ENCODE measurements around the gene BTBD9. TPM values are rescaled to one million over a fixed set of nuclear protein-coding genes. Genes with fewer than 3 reads are reported as not detected.

BTBD9 gene
- total RNA-seq, 2 experiments from 2014 or later = 8.2 to 12.2 TPM

GRCh38 chr6:38495518-38495917 lies 144.2 kb downstream of the BTBD9 start:
- DNase-seq (peak; percentile 34), ATAC-seq (peak; percentile 78)
- Mint-ChIP-seq H3K4me3 (no peak overlapping the region), H3K4me1 (peaks cover 7% of the 10 kb centered on the region), H3K27me3 (no peaks in the 10 kb centered on the region), H3K36me3 (ENCODE audit: low read depth) (no peaks in the 10 kb centered on the region), H3K9me3 (ENCODE audit: low read depth) (no peaks in the 10 kb centered on the region), H3K27ac (no peak overlapping the region)
- ChIA-PET POLR2A (no interaction called here), CTCF (interaction anchor here (1.5 to 2.6 kb wide), 2 partner anchors 15 to 559 kb away, joined by 3 to 18 read pairs; no protein-coding TSS in a partner anchor)
- intact Hi-C loops (cut with DNase I, micrococcal nuclease) = loop anchor here (1.0 to 10.0 kb wide), 3 partner anchors 177 to 1011 kb away; partner anchors contain the start of gene MDGA1 (in 1 of the 2)

DNA sequence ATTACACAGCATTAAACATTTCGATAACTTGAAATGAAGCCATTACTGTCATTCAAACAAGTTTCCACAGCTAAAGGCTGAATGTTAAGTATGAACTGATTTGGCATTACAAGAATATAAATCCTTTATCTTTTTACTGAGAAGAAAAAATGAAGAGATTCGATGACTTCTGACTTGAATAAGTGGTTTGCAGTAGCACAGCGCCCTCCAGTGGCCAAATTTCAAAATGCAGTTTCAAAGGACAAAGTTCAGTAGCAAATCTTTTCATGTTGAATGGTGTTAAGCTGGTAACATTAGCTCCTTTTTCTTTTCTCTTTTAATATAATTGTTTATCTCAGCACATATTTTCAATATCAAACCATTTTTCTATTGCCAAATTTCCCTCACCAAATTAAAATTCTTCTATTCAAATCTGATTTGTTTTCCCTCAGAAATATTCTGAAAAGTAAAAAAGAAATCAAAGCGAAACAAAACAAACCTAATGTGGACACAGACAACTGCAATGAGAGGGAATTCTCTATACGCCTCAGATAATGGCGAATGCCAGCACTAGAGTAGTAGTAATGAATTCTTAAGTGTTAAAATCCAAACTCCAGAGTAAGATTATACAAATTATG lies 145.7 kb downstream of the BTBD9 start:
- ATAC-seq (no peak), DNase-seq (peak; percentile 89)
- Mint-ChIP-seq H3K4me1 (peaks cover 7% of the 10 kb centered on the region), H3K27me3 (no peaks in the 10 kb centered on the region), H3K27ac (no peak overlapping the region), H3K9me3 (ENCODE audit: low read depth) (no peaks in the 10 kb centered on the region), H3K4me3 (no peak overlapping the region), H3K36me3 (ENCODE audit: low read depth) (no peaks in the 10 kb centered on the region)
- intact Hi-C loops (cut with DNase I, micrococcal nuclease) = loop anchor here (1.0 to 10.0 kb wide), 9 partner anchors 178 to 1009 kb away; no protein-coding TSS in a partner anchor
- POLR2A ChIA-PET = no interaction called here
- CTCF ChIA-PET = interaction anchor here (0.6 to 2.6 kb wide), 35 partner anchors 9 to 1392 kb away, joined by 3 to 18 read pairs (median 4); no protein-coding TSS in a partner anchor

DNA sequence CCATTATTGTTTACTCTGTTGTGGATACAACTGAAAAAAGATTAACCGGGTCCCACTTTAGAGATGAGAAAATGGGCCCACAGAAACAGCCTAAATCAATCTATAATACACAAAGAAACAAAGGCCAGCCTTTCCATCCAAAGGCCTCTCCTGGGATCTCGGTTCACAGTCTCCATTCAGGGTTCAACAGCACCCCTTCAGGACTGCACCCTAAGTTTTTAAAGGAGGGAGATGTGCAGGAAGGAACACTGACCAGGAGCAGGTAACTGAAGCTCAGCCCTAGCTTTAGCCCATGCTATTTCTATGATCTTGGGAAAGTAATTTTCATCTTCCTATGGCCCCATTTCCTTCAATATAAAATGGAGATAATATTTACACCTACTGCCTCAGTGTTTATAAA lies 147.7 kb downstream of the BTBD9 start:
- H3K4me3 Mint-ChIP-seq = no peak overlapping the region
- H3K27ac Mint-ChIP-seq = no peak overlapping the region
- ATAC-seq (no peak), DNase-seq (no peak)
- H3K9me3 Mint-ChIP-seq (ENCODE audit: low read depth) = no peaks in the 10 kb centered on the region
- H3K36me3 Mint-ChIP-seq (ENCODE audit: low read depth) = no peaks in the 10 kb centered on the region
- ChIA-PET POLR2A (no interaction called here), CTCF (interaction anchor here (0.7 to 0.9 kb wide), 2 partner anchors 249 to 305 kb away, joined by 4 read pairs; no protein-coding TSS in a partner anchor)
- H3K27me3 Mint-ChIP-seq = no peaks in the 10 kb centered on the region
- intact Hi-C loops (cut with DNase I, micrococcal nuclease) = loop anchor here (5.0 to 10.0 kb wide), 5 partner anchors 460 to 1007 kb away; no protein-coding TSS in a partner anchor
- peaks cover 7% of the 10 kb centered on the region for H3K4me1 Mint-ChIP-seq

- ATAC-seq = no peak
- Mint-ChIP-seq H3K36me3 (ENCODE audit: low read depth) (no peaks in the 10 kb centered on the region), H3K27ac (no peak overlapping the region), H3K4me3 (no peak overlapping the region), H3K9me3 (ENCODE audit: low read depth) (no peaks in the 10 kb centered on the region), H3K4me1 (peaks cover 3% of the 10 kb centered on the region), H3K27me3 (no peaks in the 10 kb centered on the region)
- CTCF ChIA-PET = no interaction called here
- DNase-seq = no peak
- POLR2A ChIA-PET = no interaction called here
- intact Hi-C loops (cut with DNase I, micrococcal nuclease) = loop anchor here (5.0 to 10.0 kb wide), 5 partner anchors 458 to 1005 kb away; no protein-coding TSS in a partner anchor
Observed at GRCh38 chr6:38489951-38490350, 149.8 kb downstream of the BTBD9 start.

DNA sequence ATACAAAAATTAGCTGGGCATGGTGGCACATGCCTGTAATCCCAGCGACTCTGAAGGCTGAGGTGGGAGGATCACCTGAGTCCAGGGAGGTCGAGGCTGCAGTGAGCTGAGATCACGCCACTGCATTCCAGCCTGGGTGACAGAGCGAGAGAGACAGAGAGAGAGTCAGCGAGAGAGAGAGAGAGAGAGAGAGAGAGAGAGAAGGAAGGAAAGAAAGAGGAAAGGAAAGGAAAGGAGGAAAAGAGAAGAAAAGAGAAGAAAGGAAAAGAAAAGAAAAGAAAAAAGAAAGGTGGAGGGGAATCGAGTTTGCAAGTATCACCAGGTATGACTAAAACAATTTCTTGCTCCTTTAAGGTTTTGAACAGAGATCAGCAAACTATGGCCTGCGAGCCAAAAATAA lies 152.3 kb downstream of the BTBD9 start:
- ChIA-PET POLR2A (interaction anchor here (0.7 kb wide), 1 partner anchor 77 kb away, joined by 7 read pairs; no protein-coding TSS in a partner anchor), CTCF (no interaction called here)
- ATAC-seq = no peak
- no peak overlapping the region for H3K4me3 Mint-ChIP-seq
- no peaks in the 10 kb centered on the region for H3K9me3 Mint-ChIP-seq (ENCODE audit: low read depth)
- H3K27ac Mint-ChIP-seq = no peak overlapping the region
- intact Hi-C loops (cut with DNase I, micrococcal nuclease) = no loop called here
- DNase-seq = no peak
- H3K36me3 Mint-ChIP-seq (ENCODE audit: low read depth) = no peaks in the 10 kb centered on the region
- no peaks in the 10 kb centered on the region for H3K27me3 Mint-ChIP-seq
- H3K4me1 Mint-ChIP-seq = no peaks in the 10 kb centered on the region

DNA sequence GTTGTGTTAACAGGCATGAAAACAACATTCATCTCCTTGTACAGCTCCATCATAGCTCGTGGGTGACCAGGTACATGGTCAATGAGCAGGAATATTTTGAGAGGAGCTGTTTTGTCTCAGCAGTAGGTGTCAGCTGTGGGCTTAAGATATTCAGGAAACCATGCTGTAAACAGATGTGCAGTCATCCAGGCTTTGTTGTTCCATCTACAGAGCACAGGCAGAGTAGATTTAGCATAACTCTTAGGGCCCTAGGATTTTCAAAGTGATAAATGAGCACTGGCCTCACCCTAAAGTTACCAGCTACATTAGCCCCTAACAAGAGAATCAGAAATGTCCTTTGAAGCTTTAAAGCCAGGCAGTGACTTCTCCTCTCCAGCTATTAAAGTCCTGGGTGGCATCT lies 154.2 kb downstream of the BTBD9 start:
- ATAC-seq (no peak), DNase-seq (no peak)
- no peaks in the 10 kb centered on the region for H3K27me3 Mint-ChIP-seq
- H3K4me3 Mint-ChIP-seq = no peak overlapping the region
- CTCF ChIA-PET = interaction anchor here (1.4 kb wide), 1 partner anchor 9 kb away, joined by 8 read pairs; no protein-coding TSS in a partner anchor
- intact Hi-C loops (cut with DNase I, micrococcal nuclease) = no loop called here
- no peaks in the 10 kb centered on the region for H3K36me3 Mint-ChIP-seq (ENCODE audit: low read depth)
- no peaks in the 10 kb centered on the region for H3K9me3 Mint-ChIP-seq (ENCODE audit: low read depth)
- no peak overlapping the region for H3K27ac Mint-ChIP-seq
- POLR2A ChIA-PET = interaction anchor here (0.5 kb wide), 1 partner anchor 80 kb away, joined by 7 read pairs; no protein-coding TSS in a partner anchor
- no peaks in the 10 kb centered on the region for H3K4me1 Mint-ChIP-seq

DNA sequence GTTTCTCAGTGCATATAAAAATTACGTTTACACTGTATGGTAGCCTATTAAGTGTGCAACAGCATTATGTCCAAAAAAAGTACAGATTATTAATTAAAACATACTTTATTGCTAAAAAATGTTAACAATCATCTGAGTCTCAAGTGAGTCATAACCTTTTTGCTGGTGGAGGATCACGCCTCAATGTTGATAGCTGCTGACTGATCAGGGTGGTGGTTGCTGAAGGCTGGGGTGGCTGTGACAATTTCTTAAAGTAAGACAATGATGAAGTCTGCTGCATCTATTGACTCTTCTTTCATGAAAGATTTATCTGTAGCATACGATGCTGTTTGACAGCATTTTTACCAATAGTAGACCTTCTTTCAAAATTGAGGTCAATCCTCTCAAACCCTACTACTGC lies 155.1 kb downstream of the BTBD9 start:
- Mint-ChIP-seq H3K27me3 (no peaks in the 10 kb centered on the region), H3K4me1 (no peaks in the 10 kb centered on the region), H3K4me3 (no peak overlapping the region), H3K27ac (no peak overlapping the region), H3K9me3 (ENCODE audit: low read depth) (no peaks in the 10 kb centered on the region), H3K36me3 (ENCODE audit: low read depth) (no peaks in the 10 kb centered on the region)
- ChIA-PET CTCF (interaction anchor here (1.4 kb wide), 1 partner anchor 9 kb away, joined by 8 read pairs; no protein-coding TSS in a partner anchor), POLR2A (no interaction called here)
- intact Hi-C loops (cut with DNase I, micrococcal nuclease) = no loop called here
- DNase-seq (no peak), ATAC-seq (no peak)

- Mint-ChIP-seq H3K4me3 (no peak overlapping the region), H3K4me1 (no peaks in the 10 kb centered on the region), H3K36me3 (ENCODE audit: low read depth) (no peaks in the 10 kb centered on the region), H3K9me3 (ENCODE audit: low read depth) (no peaks in the 10 kb centered on the region), H3K27ac (no peak overlapping the region), H3K27me3 (no peaks in the 10 kb centered on the region)
- DNase-seq (no peak), ATAC-seq (no peak)
- ChIA-PET POLR2A (no interaction called here), CTCF (interaction anchor here (0.6 to 1.4 kb wide), 3 partner anchors 11 to 30 kb away, joined by 3 to 4 read pairs (median 3); no protein-coding TSS in a partner anchor)
- intact Hi-C loops (cut with DNase I, micrococcal nuclease) = no loop called here
Observed at GRCh38 chr6:38483526-38483925, 156.2 kb downstream of the BTBD9 start.

DNA sequence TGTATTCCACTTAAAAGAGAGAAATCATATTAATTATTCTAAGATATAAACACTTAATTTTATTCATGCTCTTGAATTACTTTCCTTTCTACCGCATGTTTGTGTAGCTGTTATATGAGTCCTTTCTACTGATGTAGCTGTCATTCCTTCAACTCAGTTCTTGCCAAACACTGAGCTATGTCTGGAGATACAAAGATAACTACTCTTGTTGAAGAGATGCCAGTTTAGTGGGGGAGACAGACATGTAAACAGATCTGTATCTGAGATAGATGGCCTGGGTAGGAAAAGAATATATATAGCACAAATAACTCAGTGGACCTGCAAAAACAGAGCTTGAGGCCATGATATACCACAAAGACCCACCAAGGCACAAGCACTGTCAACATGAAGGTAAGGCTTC lies 157.3 kb downstream of the BTBD9 start:
- Mint-ChIP-seq H3K36me3 (ENCODE audit: low read depth) (no peaks in the 10 kb centered on the region), H3K4me3 (no peak overlapping the region), H3K27ac (no peak overlapping the region), H3K9me3 (ENCODE audit: low read depth) (no peaks in the 10 kb centered on the region), H3K27me3 (no peaks in the 10 kb centered on the region), H3K4me1 (no peaks in the 10 kb centered on the region)
- CTCF ChIA-PET = interaction anchor here (0.5 to 3.4 kb wide), 6 partner anchors 10 to 782 kb away, joined by 3 to 13 read pairs (median 3); no protein-coding TSS in a partner anchor
- POLR2A ChIA-PET = interaction anchor here (0.6 kb wide), 1 partner anchor 43 kb away, joined by 3 read pairs; no protein-coding TSS in a partner anchor
- intact Hi-C loops (cut with DNase I, micrococcal nuclease) = no loop called here
- ATAC-seq (no peak), DNase-seq (no peak)

GRCh38 chr6:38481851-38482250 lies 157.9 kb downstream of the BTBD9 start:
- no peak overlapping the region for H3K27ac Mint-ChIP-seq

GRCh38 chr6:38481211-38481836 lies 158.4 kb downstream of the BTBD9 start:
- Mint-ChIP-seq H3K27me3 (no peaks in the 10 kb centered on the region), H3K36me3 (ENCODE audit: low read depth) (no peaks in the 10 kb centered on the region), H3K27ac (no peak overlapping the region), H3K4me3 (no peak overlapping the region), H3K4me1 (no peaks in the 10 kb centered on the region), H3K9me3 (ENCODE audit: low read depth) (no peaks in the 10 kb centered on the region)
- intact Hi-C loops (cut with DNase I, micrococcal nuclease) = no loop called here
- ChIA-PET CTCF (interaction anchor here (1.0 to 3.4 kb wide), 4 partner anchors 9 to 781 kb away, joined by 3 to 13 read pairs (median 4); no protein-coding TSS in a partner anchor), POLR2A (no interaction called here)
- ATAC-seq (no peak), DNase-seq (no peak)

More at GRCh38 chr6:38481851-38482250, 157.9 kb downstream of the BTBD9 start:
- H3K36me3 Mint-ChIP-seq (ENCODE audit: low read depth) = no peaks in the 10 kb centered on the region
- CTCF ChIA-PET = interaction anchor here (1.1 to 3.4 kb wide), 4 partner anchors 9 to 781 kb away, joined by 3 to 13 read pairs (median 4); no protein-coding TSS in a partner anchor
- intact Hi-C loops (cut with DNase I, micrococcal nuclease) = no loop called here
- no peaks in the 10 kb centered on the region for H3K4me1 Mint-ChIP-seq
- H3K27me3 Mint-ChIP-seq = no peaks in the 10 kb centered on the region
- DNase-seq (no peak), ATAC-seq (no peak)
- no peaks in the 10 kb centered on the region for H3K9me3 Mint-ChIP-seq (ENCODE audit: low read depth)
- POLR2A ChIA-PET = interaction anchor here (0.6 kb wide), 1 partner anchor 43 kb away, joined by 3 read pairs; no protein-coding TSS in a partner anchor
- no peak overlapping the region for H3K4me3 Mint-ChIP-seq
